Stomach (tissue), 4 donors: ENCODE measurements around the gene OR2D2.

ENCODE experiments used
- POLR2AphosphoS5 ChIP-seq, 3 donors: sonication (generic); formaldehyde crosslinking; IDR thresholded peaks; one replicate each; pipeline ENCODE4 v1.6.1; 2016; ENCODE audit warnings: antibody characterized with exemption in 3 of 3
- TF ChIP-seq, protein P1 (sequence below), 7 experiments: fragments of 450-650 bp in 4 of 7; fragments of 200-600 bp in 3 of 7; sonication (generic) in 3 of 7; IDR thresholded peaks; one replicate each; pipeline ENCODE4 v1.5.1; 2016 to 2019; ENCODE audit warnings: antibody characterized with exemption in 7 of 7, control low read depth in 2 of 7, mild to moderate bottlenecking in 1 of 7

DNA sequence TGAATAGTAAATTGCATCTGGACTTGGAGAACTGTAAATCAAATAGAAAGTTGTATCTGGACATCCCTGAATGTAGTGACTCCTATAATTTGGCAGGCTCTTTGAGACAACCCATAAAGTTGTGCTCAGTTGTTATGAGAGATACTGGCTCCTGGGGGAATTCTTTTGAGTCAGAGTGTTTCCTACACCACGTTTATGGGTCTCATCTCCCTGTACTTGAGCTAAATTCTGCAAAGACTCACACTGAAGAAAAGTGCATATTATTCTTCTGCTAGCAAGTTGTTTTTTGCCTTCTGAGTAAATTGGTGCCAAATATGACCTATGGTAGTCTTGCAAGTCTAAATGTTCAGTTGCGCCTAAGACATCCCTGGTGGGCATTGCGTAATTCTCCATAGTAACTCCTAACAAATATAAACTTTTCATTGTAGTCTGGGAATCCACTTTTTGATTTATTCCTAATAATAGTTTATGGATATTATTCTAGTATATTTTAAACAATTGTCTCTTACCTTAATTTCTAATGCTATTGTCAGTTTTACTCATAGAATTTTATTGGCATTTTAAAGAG, 38.9 kb upstream of the OR2D2 start:
- TF ChIP-seq, protein P1, sequence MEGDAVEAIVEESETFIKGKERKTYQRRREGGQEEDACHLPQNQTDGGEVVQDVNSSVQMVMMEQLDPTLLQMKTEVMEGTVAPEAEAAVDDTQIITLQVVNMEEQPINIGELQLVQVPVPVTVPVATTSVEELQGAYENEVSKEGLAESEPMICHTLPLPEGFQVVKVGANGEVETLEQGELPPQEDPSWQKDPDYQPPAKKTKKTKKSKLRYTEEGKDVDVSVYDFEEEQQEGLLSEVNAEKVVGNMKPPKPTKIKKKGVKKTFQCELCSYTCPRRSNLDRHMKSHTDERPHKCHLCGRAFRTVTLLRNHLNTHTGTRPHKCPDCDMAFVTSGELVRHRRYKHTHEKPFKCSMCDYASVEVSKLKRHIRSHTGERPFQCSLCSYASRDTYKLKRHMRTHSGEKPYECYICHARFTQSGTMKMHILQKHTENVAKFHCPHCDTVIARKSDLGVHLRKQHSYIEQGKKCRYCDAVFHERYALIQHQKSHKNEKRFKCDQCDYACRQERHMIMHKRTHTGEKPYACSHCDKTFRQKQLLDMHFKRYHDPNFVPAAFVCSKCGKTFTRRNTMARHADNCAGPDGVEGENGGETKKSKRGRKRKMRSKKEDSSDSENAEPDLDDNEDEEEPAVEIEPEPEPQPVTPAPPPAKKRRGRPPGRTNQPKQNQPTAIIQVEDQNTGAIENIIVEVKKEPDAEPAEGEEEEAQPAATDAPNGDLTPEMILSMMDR (IDR thresholded peaks at IDR 0.05): no peak
- no peak for TF ChIP-seq POLR2AphosphoS5 (IDR thresholded peaks at IDR 0.05)
